Measurements from ENCODE around the gene C12orf75. TPM values are rescaled to one million over a fixed set of nuclear protein-coding genes. Genes with fewer than 3 reads are reported as not detected.

The C12orf75 gene
- total and polyA plus RNA-seq, 12 donors: 6.0 to 94.2 (median 10.3) TPM

- no peak overlapping the region for H3K4me3 ChIP-seq
- no peaks in the 10 kb centered on the region for H3K27me3 ChIP-seq
- no peak for DNase-seq
- TF ChIP-seq CTCF (IDR thresholded peaks at IDR 0.05) (no peak), POLR2A (IDR thresholded peaks at IDR 0.05) (no peak)
- no peaks in the 10 kb centered on the region for H3K4me1 ChIP-seq (replicated peaks in 1 of 2)
- H3K36me3 ChIP-seq (replicated peaks in 1 of 2): no peaks in the 10 kb centered on the region
- no peak overlapping the region for H3K27ac ChIP-seq
- intact Hi-C loops (cut with DNase I): no loop called here
- H3K9me3 ChIP-seq (replicated peaks in 1 of 3): peaks cover 0 to 3% (median 0%) of the 10 kb centered on the region in 3 donors
These were observed 12.0 kb downstream of the C12orf75 start for GRCh38 chr12:105342464-105342863.

- WGBS, 4 donors: 74 to 95% (median 92%) methylated on average over 1 of the region's 1 CpG
- Histone ChIP-seq H3K27ac (no peak overlapping the region), H3K36me3 (replicated peaks in 1 of 2) (no peaks in the 10 kb centered on the region), H3K27me3 (no peaks in the 10 kb centered on the region), H3K9me3 (replicated peaks in 1 of 3) (peaks cover 0 to 3% (median 0%) of the 10 kb centered on the region in 3 donors), H3K4me3 (no peak overlapping the region), H3K4me1 (replicated peaks in 1 of 2) (no peaks in the 10 kb centered on the region)
- DNase-seq: no peak
- TF ChIP-seq CTCF (IDR thresholded peaks at IDR 0.05): no peak
- no peak for TF ChIP-seq POLR2A (IDR thresholded peaks at IDR 0.05)
- intact Hi-C loops (cut with DNase I): no loop called here
These were observed 13.3 kb downstream of the C12orf75 start for GRCh38 chr12:105343836-105344235.

GRCh38 chr12:105347499-105347898 is 17.0 kb downstream of the C12orf75 start:
- no peak for DNase-seq
- Histone ChIP-seq H3K9me3 (replicated peaks in 1 of 3) (no peaks in the 10 kb centered on the region), H3K27me3 (no peaks in the 10 kb centered on the region), H3K27ac (no peak overlapping the region), H3K4me3 (no peak overlapping the region), H3K36me3 (replicated peaks in 1 of 2) (no peaks in the 10 kb centered on the region), H3K4me1 (replicated peaks in 1 of 2) (no peaks in the 10 kb centered on the region)
- whole genome bisulfite sequencing, 4 donors: 86 to 97% (median 91%) methylated on average over 4 of the region's 4 CpGs
- TF ChIP-seq POLR2A (IDR thresholded peaks at IDR 0.05) (no peak), CTCF (IDR thresholded peaks at IDR 0.05) (no peak)
- intact Hi-C loops (cut with DNase I): no loop called here

GRCh38 chr12:105348142-105348541 is 17.7 kb downstream of the C12orf75 start:
- Histone ChIP-seq H3K27me3 (no peaks in the 10 kb centered on the region), H3K27ac (no peak overlapping the region), H3K36me3 (replicated peaks in 1 of 2) (no peaks in the 10 kb centered on the region), H3K4me1 (replicated peaks in 1 of 2) (no peaks in the 10 kb centered on the region), H3K4me3 (no peak overlapping the region), H3K9me3 (replicated peaks in 1 of 3) (no peaks in the 10 kb centered on the region)
- no peak for DNase-seq
- WGBS, 4 donors: 75 to 97% (median 91%) methylated on average over 3 of the region's 3 CpGs
- intact Hi-C loops (cut with DNase I): no loop called here
- TF ChIP-seq CTCF (IDR thresholded peaks at IDR 0.05) (no peak), POLR2A (IDR thresholded peaks at IDR 0.05) (no peak)

All from adrenal gland (tissue), 12 donors.